H1 (cell line): Measurements from ENCODE around the gene ZMPSTE24. TPM values are rescaled to one million over a fixed set of nuclear protein-coding genes. Genes with fewer than 3 reads are reported as not detected.

Experiments used
- CTCF ChIA-PET: fragments of 300-600 bp; sonication (Branson Sonifier 250); formaldehyde crosslinking; loops from one replicate; lab custom pipeline; 2021; ENCODE audit not compliant: partially characterized antibody; lab: Charles Lee
- POLR2A ChIA-PET: fragments of 300-600 bp; sonication (Branson Sonifier 250); formaldehyde crosslinking; loops from one replicate; lab custom pipeline; 2021; ENCODE audit warnings: inconsistent platforms; ENCODE audit not compliant: partially characterized antibody; lab: Charles Lee
- DNase-seq, 2 experiments: peaks; one replicate each; pipeline versions ENCODE4 v3.0.0 to v3.0.0-alpha.2; 2010 to 2022; ENCODE audit warnings: low spot score in 2 of 2, low read depth in 1 of 2, mixed read lengths in 1 of 2
- FAIRE-seq: peaks from 2 replicates; lab custom pipeline; 2011; peaks lifted over from hg19 to GRCh38; lab: Jason Lieb, UNC
- H2AFZ ChIP-seq: 2 replicates; pipeline ENCODE4 v1.8.1; 2012; ENCODE audit warnings: low read length, inconsistent platforms
- H2AK5ac ChIP-seq: 2 replicates; pipeline ENCODE4 v1.6.1; 2013; ENCODE audit warnings: low read depth, low read length
- H2BK120ac ChIP-seq: replicated peaks from 2 replicates; pipeline ENCODE3; 2013; ENCODE audit warnings: low read depth, low read length, inconsistent platforms
- H2BK12ac ChIP-seq: 2 replicates; pipeline ENCODE4 v1.6.1; 2013; ENCODE audit warnings: low read depth, low read length
- H2BK15ac ChIP-seq: 2 replicates; pipeline ENCODE4 v1.6.1; 2013; ENCODE audit warnings: low read length
- H2BK20ac ChIP-seq: 2 replicates; pipeline ENCODE4 v1.6.1; 2013; ENCODE audit warnings: low read length
- H2BK5ac ChIP-seq: 2 replicates; pipeline ENCODE4 v1.6.1; 2013; ENCODE audit warnings: low read depth, low read length
- H3K14ac ChIP-seq: 2 replicates; pipeline ENCODE4 v1.6.1; 2013; ENCODE audit warnings: inconsistent platforms; ENCODE audit not compliant: insufficient read length
- H3K18ac ChIP-seq: 2 replicates; pipeline ENCODE4 v1.6.1; 2013; ENCODE audit warnings: low read length; ENCODE audit errors: extremely low read depth
- H3K23ac ChIP-seq: 2 replicates; pipeline ENCODE4 v1.6.1; 2013; ENCODE audit warnings: inconsistent platforms; ENCODE audit not compliant: insufficient read length
- H3K23me2 ChIP-seq: 2 replicates; pipeline ENCODE4 v1.6.1; 2013; ENCODE audit warnings: low read depth, low read length
- H3K27ac ChIP-seq: 2 replicates; pipeline ENCODE4 v1.6.1; 2011; ENCODE audit warnings: low read depth, low read length, inconsistent platforms
- H3K27me3 ChIP-seq, 4 experiments: replicated peaks in 1 of 4; 1 replicate in 1 of 4; 2 replicates in 3 of 4; pipeline versions ENCODE4 v1.6.1 to v1.8.1; 2011 to 2013; ENCODE audit warnings: low read length in 3 of 4, mild to moderate bottlenecking in 3 of 4, inconsistent platforms in 2 of 4, mixed read lengths in 2 of 4, moderate library complexity in 1 of 4; ENCODE audit not compliant: control insufficient read depth in 3 of 4, insufficient read depth in 3 of 4; ENCODE audit errors: extremely low read depth in 1 of 4
- H3K36me3 ChIP-seq, 4 experiments: 2 replicates each; pipeline versions ENCODE4 v1.6.1 to v1.8.1; 2011 to 2013; ENCODE audit warnings: mild to moderate bottlenecking in 4 of 4, low read length in 3 of 4, moderate library complexity in 2 of 4, control low read depth in 1 of 4, inconsistent platforms in 1 of 4; ENCODE audit not compliant: insufficient read depth in 4 of 4, control insufficient read depth in 2 of 4
- H3K4ac ChIP-seq: replicated peaks from 2 replicates; pipeline ENCODE3; 2013; ENCODE audit warnings: low read length, low read depth, mixed read lengths, inconsistent platforms; ENCODE audit not compliant: insufficient read length
- H3K4me1 ChIP-seq, 4 experiments: replicated peaks in 1 of 4; 1 replicate in 1 of 4; 2 replicates in 3 of 4; pipeline versions ENCODE4 v1.6.1 to v1.8.1; 2011 to 2013; ENCODE audit warnings: low read length in 3 of 4, inconsistent platforms in 2 of 4, mixed read lengths in 1 of 4; ENCODE audit not compliant: insufficient read depth in 4 of 4, control insufficient read depth in 3 of 4
- H3K4me2 ChIP-seq, 2 experiments: 2 replicates each; pipeline versions ENCODE4 v1.6.1 to v1.8.1; 2011 to 2013; ENCODE audit warnings: low read depth in 2 of 2, low read length in 2 of 2, control low read depth in 1 of 2, inconsistent platforms in 1 of 2, mild to moderate bottlenecking in 1 of 2; ENCODE audit not compliant: insufficient read depth in 1 of 2
- H3K4me3 ChIP-seq, 4 experiments: fragments of 200-600, 300-600 bp in 1 of 4; sonication (generic), shearing (Covaris generic), sonication (Bioruptor Twin) in 1 of 4; 2 replicates each; pipeline versions ENCODE4 v1.5.1 to v1.8.1; 2011 to 2016; ENCODE audit warnings: low read length in 4 of 4, low read depth in 3 of 4, control low read depth in 2 of 4, inconsistent platforms in 2 of 4, mild to moderate bottlenecking in 2 of 4, mixed read lengths in 1 of 4, moderate library complexity in 1 of 4; ENCODE audit not compliant: insufficient read depth in 2 of 4; ENCODE audit errors: extremely low read depth in 1 of 4
- H3K56ac ChIP-seq: replicated peaks from 2 replicates; pipeline ENCODE3; 2013; ENCODE audit warnings: low read depth, mild to moderate bottlenecking, mixed read lengths, low read length, inconsistent platforms; ENCODE audit not compliant: insufficient read length
- H3K79me1 ChIP-seq: 2 replicates; pipeline ENCODE4 v1.6.1; 2013; ENCODE audit warnings: low read depth, low read length, control low read depth
- H3K79me2 ChIP-seq, 2 experiments: 2 replicates each; pipeline versions ENCODE4 v1.6.1 to v1.8.1; 2012 to 2013; ENCODE audit warnings: low read length in 2 of 2, mild to moderate bottlenecking in 2 of 2, inconsistent platforms in 1 of 2; ENCODE audit not compliant: insufficient read depth in 2 of 2, control insufficient read depth in 1 of 2
- H3K9ac ChIP-seq, 4 experiments: replicated peaks in 1 of 4; 1 replicate in 1 of 4; 2 replicates in 3 of 4; pipeline versions ENCODE4 v1.6.1 to v1.8.1; 2011 to 2013; ENCODE audit warnings: low read depth in 3 of 4, low read length in 3 of 4, control low read depth in 2 of 4, mild to moderate bottlenecking in 2 of 4, moderate library complexity in 2 of 4, inconsistent platforms in 1 of 4; ENCODE audit errors: extremely low read depth in 1 of 4
- H3K9me3 ChIP-seq, 2 experiments: 2 replicates each; pipeline versions ENCODE4 v1.6.1 to v1.8.1; 2012 to 2013; ENCODE audit warnings: mild to moderate bottlenecking in 2 of 2, moderate library complexity in 2 of 2, control low read depth in 1 of 2, inconsistent platforms in 1 of 2, low read depth in 1 of 2, low read length in 1 of 2, mixed read lengths in 1 of 2; ENCODE audit not compliant: insufficient read depth in 2 of 2
- H4K20me1 ChIP-seq, 2 experiments: replicated peaks in 1 of 2; 2 replicates each; pipeline versions ENCODE3 to v1.8.1; 2011 to 2013; ENCODE audit warnings: inconsistent platforms in 2 of 2, low read length in 2 of 2, mild to moderate bottlenecking in 1 of 2; ENCODE audit not compliant: insufficient read depth in 2 of 2, control insufficient read depth in 1 of 2
- H4K5ac ChIP-seq: 2 replicates; pipeline ENCODE4 v1.6.1; 2013; ENCODE audit warnings: low read length, low read depth, mixed read lengths, inconsistent platforms; ENCODE audit not compliant: insufficient read length
- H4K8ac ChIP-seq: 2 replicates; pipeline ENCODE4 v1.8.0; 2013; ENCODE audit warnings: mild to moderate bottlenecking, moderate library complexity, low read length, inconsistent platforms; ENCODE audit not compliant: insufficient read depth; ENCODE audit errors: extremely low read depth
- H4K91ac ChIP-seq: replicated peaks from 2 replicates; pipeline ENCODE3; 2013; ENCODE audit warnings: low read length, mixed read lengths, inconsistent platforms; ENCODE audit not compliant: insufficient read length
- ASH2L ChIP-seq: fragments of 200-600, 300-600 bp; sonication (generic); IDR thresholded peaks from one replicate; pipeline ENCODE4 v1.7.1; 2017; ENCODE audit warnings: low read length
- CEBPB ChIP-seq: IDR thresholded peaks from 2 replicates; pipeline ENCODE4 v1.6.1; 2012; ENCODE audit warnings: low read depth, low read length
- MAFK ChIP-seq: IDR thresholded peaks from 2 replicates; pipeline ENCODE4 v1.6.1; 2012; ENCODE audit warnings: low read depth, mild to moderate bottlenecking, improper control_type of control experiment, low read length
- RAD21 ChIP-seq, 2 experiments: IDR thresholded peaks in 1 of 2; conservative IDR thresholded peaks in 1 of 2; 2 replicates each; pipeline ENCODE4 v1.6.1; 2011; ENCODE audit warnings: low read depth in 2 of 2, low read length in 2 of 2, improper control_type of control experiment in 1 of 2, inconsistent platforms in 1 of 2, mild to moderate bottlenecking in 1 of 2, moderate library complexity in 1 of 2
- SAP30 ChIP-seq: fragments of 300-600 bp; sonication (generic); IDR thresholded peaks from 2 replicates; pipeline ENCODE4 v1.7.1; 2012; ENCODE audit warnings: low read length, moderate library complexity, mild to moderate bottlenecking, inconsistent platforms; ENCODE audit not compliant: insufficient read depth, insufficient replicate concordance
- TAF7 ChIP-seq: optimal IDR thresholded peaks from 2 replicates; pipeline ENCODE3; 2011; ENCODE audit warnings: low read depth, mild to moderate bottlenecking, inconsistent platforms, low read length, moderate library complexity, borderline replicate concordance
- TCF12 ChIP-seq: IDR thresholded peaks from 2 replicates; pipeline ENCODE4 v1.6.1; 2011; ENCODE audit warnings: low read depth, mild to moderate bottlenecking, low read length
- WGBS, 2 experiments: shearing (Covaris generic) in 1 of 2; methylation state at CpG; one replicate each; pipeline versions ENCODE4 v1.1.6 to v1.1.7; 2013 to 2015; ENCODE audit warnings: low lambda C conversion rate in 2 of 2, mixed read lengths in 2 of 2, inconsistent platforms in 1 of 2, low coverage in 1 of 2, missing lambda C conversion rate in 1 of 2; ENCODE audit not compliant: insufficient replicate concordance in 2 of 2, insufficient coverage in 1 of 2, insufficient read length in 1 of 2; ENCODE audit errors: extremely low coverage in 1 of 2, missing lambda C conversion rate in 1 of 2; 5-methylcytosine and 5-hydroxymethylcytosine counted together
- polyA plus RNA-seq, 7 experiments: library from polyadenylated mRNA; depleted of rRNA in 3 of 7; stranded (reverse) in 5 of 7; unstranded in 2 of 7; fragments of >200 nt in 5 of 7; fragments of 200-250 nt in 2 of 7; gene quantifications; 1 replicate in 5 of 7; 2 replicates in 1 of 7; 4 replicates in 1 of 7; pipeline versions ENCODE4 v1.2.1 to v1.2.3, GENCODE V29; 2011 to 2013; ENCODE audit warnings: missing spikeins in 2 of 7, mixed read lengths in 2 of 7
- total RNA-seq: library from RNA; stranded (reverse); fragmentation: NEBNext Ultra II Directional; extraction: Animal tissue kit (Norgen Biotek cat#: 25700); gene quantifications from 2 replicates; pipeline ENCODE4 v1.2.1, GENCODE V29; 2021
- TF ChIP-seq, protein P1 (sequence below): IDR thresholded peaks from 2 replicates; pipeline ENCODE4 v1.6.1; 2012; ENCODE audit warnings: inconsistent platforms
- TF ChIP-seq, protein P2 (sequence below): IDR thresholded peaks from 2 replicates; pipeline ENCODE4 v1.6.1; 2012; ENCODE audit warnings: low read length, inconsistent platforms
- TF ChIP-seq, protein P3 (sequence below): IDR thresholded peaks from 2 replicates; pipeline ENCODE4 v1.6.1; 2011; ENCODE audit warnings: low read length, improper control_type of control experiment

The ZMPSTE24 gene
- total and polyA plus RNA-seq, 2 of the 8 experiments (the other 6 are each of a cell fraction or from before 2014, with no cell fraction given) = 12.7 to 42.9 TPM

DNA sequence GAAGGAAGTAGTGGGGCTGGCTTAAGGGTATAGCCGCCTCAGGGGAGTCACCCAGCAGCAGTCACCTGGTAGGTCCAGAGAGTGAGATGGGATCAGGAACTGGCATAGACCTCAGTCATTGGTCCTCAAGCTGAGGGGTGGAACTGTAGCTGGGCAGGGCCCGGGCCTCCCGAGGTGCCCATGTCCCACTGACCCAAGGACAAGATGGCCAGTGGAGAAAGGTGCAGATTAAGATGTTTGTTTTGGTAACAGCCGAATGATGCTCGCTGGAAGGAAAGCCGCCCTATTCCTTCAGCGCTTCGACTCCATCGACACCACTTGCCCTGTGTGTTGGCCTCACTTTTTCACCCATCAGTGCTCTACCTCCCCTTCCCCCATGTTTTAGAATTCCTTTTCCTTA lies 42.6 kb downstream of the ZMPSTE24 start:
- Histone ChIP-seq H3K27me3 (peaks cover 0 to 17% (median 8%) of the 10 kb centered on the region in 4 experiments; a peak in 4 of 7 replicates), H2BK120ac (no peak overlapping the region), H3K9me3 (no peaks in the 10 kb centered on the region), H3K23ac (no peak overlapping the region), H3K4me2 (no peak overlapping the region), H3K56ac (no peak overlapping the region), H4K20me1 (no peaks in the 10 kb centered on the region), H3K4ac (no peak overlapping the region), H2AFZ (no peak overlapping the region), H2BK15ac (no peak overlapping the region), H4K91ac (no peak overlapping the region), H3K9ac (no peak overlapping the region), H2BK20ac (no peak overlapping the region), H3K79me2 (no peaks in the 10 kb centered on the region), H2BK5ac (no peak overlapping the region), H3K4me3 (no peak overlapping the region), H3K18ac (no peak overlapping the region), H3K79me1 (no peaks in the 10 kb centered on the region), H4K8ac (no peak overlapping the region), H3K36me3 (no peaks in the 10 kb centered on the region), H2AK5ac (no peak overlapping the region), H3K14ac (no peak overlapping the region), H4K5ac (no peak overlapping the region), H3K27ac (no peak overlapping the region), H3K23me2 (no peaks in the 10 kb centered on the region), H2BK12ac (no peak overlapping the region), H3K4me1 (peaks cover 0 to 5% (median 0%) of the 10 kb centered on the region in 4 experiments; a peak in 5 of 7 replicates)
- POLR2A ChIA-PET = no interaction called here
- 97% methylated on average over 9 of the region's 9 CpGs; no CpG with 5 or more reads in 1 of the 2 experiments for WGBS, 2 experiments
- FAIRE-seq = no peak
- CTCF ChIA-PET = interaction anchor here (0.7 to 0.9 kb wide), 2 partner anchors 11 to 1953 kb away, joined by 3 read pairs; no protein-coding TSS in a partner anchor
- no peak for DNase-seq
- TF ChIP-seq ASH2L = no peak
- TF ChIP-seq RAD21 (IDR thresholded peaks at IDR 0.05 in 1 of 2, conservative IDR thresholded peaks at IDR 0.05 in 1 of 2; ENCODE audit: low read depth in 2 of 2, low read length in 2 of 2) = no peak
- TF ChIP-seq MAFK = no peak
- no peak for TF ChIP-seq TCF12
- TF ChIP-seq, protein P1, sequence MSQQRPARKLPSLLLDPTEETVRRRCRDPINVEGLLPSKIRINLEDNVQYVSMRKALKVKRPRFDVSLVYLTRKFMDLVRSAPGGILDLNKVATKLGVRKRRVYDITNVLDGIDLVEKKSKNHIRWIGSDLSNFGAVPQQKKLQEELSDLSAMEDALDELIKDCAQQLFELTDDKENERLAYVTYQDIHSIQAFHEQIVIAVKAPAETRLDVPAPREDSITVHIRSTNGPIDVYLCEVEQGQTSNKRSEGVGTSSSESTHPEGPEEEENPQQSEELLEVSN = no peak
- no peak for TF ChIP-seq CEBPB
- no peak for TF ChIP-seq TAF7
- no peak for TF ChIP-seq SAP30
- TF ChIP-seq, protein P2, sequence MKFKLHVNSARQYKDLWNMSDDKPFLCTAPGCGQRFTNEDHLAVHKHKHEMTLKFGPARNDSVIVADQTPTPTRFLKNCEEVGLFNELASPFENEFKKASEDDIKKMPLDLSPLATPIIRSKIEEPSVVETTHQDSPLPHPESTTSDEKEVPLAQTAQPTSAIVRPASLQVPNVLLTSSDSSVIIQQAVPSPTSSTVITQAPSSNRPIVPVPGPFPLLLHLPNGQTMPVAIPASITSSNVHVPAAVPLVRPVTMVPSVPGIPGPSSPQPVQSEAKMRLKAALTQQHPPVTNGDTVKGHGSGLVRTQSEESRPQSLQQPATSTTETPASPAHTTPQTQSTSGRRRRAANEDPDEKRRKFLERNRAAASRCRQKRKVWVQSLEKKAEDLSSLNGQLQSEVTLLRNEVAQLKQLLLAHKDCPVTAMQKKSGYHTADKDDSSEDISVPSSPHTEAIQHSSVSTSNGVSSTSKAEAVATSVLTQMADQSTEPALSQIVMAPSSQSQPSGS = no peak
- TF ChIP-seq, protein P3, sequence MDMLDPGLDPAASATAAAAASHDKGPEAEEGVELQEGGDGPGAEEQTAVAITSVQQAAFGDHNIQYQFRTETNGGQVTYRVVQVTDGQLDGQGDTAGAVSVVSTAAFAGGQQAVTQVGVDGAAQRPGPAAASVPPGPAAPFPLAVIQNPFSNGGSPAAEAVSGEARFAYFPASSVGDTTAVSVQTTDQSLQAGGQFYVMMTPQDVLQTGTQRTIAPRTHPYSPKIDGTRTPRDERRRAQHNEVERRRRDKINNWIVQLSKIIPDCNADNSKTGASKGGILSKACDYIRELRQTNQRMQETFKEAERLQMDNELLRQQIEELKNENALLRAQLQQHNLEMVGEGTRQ = no peak
